GM20000 (cell line): Measurements from ENCODE around the gene PPM1B.
"Not testable (repeated sequence)": the region's sequence is repeated elsewhere in the genome, so short reads cannot be mapped to it uniquely, and the experiment has no call there.

Source experiments
- DNase-seq: peaks from one replicate; pipeline ENCODE4 v3.0.0; 2012; ENCODE audit warnings: low spot score
- CTCF ChIP-seq: IDR thresholded peaks from 2 replicates; pipeline ENCODE4 v1.5.1; 2012; ENCODE audit warnings: mild to moderate bottlenecking, control low read depth; ENCODE audit errors: extremely low read depth, missing control alignments

PPM1B gene

GRCh38 chr2:44200011-44200410, 31.3 kb downstream of the PPM1B start:
- no peak for DNase-seq
- TF ChIP-seq CTCF = no peak

- TF ChIP-seq CTCF = no peak
- no peak for DNase-seq
Measured at GRCh38 chr2:44200759-44201158, 32.1 kb downstream of the PPM1B start.

GRCh38 chr2:44201648-44202165, 33.0 kb downstream of the PPM1B start:
- no peak for DNase-seq
- TF ChIP-seq CTCF = no peak

GRCh38 chr2:44203542-44203941, 34.9 kb downstream of the PPM1B start:
- TF ChIP-seq CTCF = no peak
- no peak for DNase-seq

- no peak for DNase-seq
- TF ChIP-seq CTCF = no peak
Measured at GRCh38 chr2:44205169-44205568, 36.5 kb downstream of the PPM1B start.

GRCh38 chr2:44207102-44207501, 38.4 kb downstream of the PPM1B start:
- no peak for TF ChIP-seq CTCF
- DNase-seq = no peak

GRCh38 chr2:44207648-44208047, 39.0 kb downstream of the PPM1B start:
- DNase-seq = not testable (repeated sequence)

GRCh38 chr2:44210362-44210761, 41.7 kb downstream of the PPM1B start:
- DNase-seq = no peak
- TF ChIP-seq CTCF = no peak
